Sigmoid colon (tissue), 7 donors: Measurements from ENCODE around the gene IL32. TPM values are rescaled to one million over a fixed set of nuclear protein-coding genes. Genes with fewer than 3 reads are reported as not detected.

Source experiments
- DNase-seq: peaks from one replicate; pipeline ENCODE4 v3.0.0-alpha.2; 2019
- H3K27ac ChIP-seq, 4 donors: fragments of 200-600 bp; sonication (generic); one replicate each; pipeline ENCODE4 v1.5.1; 2016 to 2019; ENCODE audit warnings: mild to moderate bottlenecking in 1 of 4
- H3K27me3 ChIP-seq, 3 donors: fragments of 200-600 bp; sonication (generic); one replicate each; pipeline ENCODE4 v1.5.1; 2019; ENCODE audit warnings: mild to moderate bottlenecking in 1 of 3
- H3K36me3 ChIP-seq, 4 donors: fragments of 200-600 bp; sonication (generic); one replicate each; pipeline ENCODE4 v1.5.1; 2016 to 2019
- H3K4me1 ChIP-seq, 4 donors: fragments of 200-600 bp; sonication (generic); one replicate each; pipeline ENCODE4 v1.5.1; 2017 to 2019
- H3K4me3 ChIP-seq, 4 donors: fragments of 200-600 bp; sonication (generic); one replicate each; pipeline ENCODE4 v1.5.1; 2017 to 2019; ENCODE audit warnings: mild to moderate bottlenecking in 2 of 4, moderate library complexity in 1 of 4
- H3K9me3 ChIP-seq, 4 donors: fragments of 200-600 bp in 3 of 4; sonication (generic) in 3 of 4; one replicate each; pipeline versions ENCODE4 v1.5.1 to v1.6.1; 2013 to 2019
- CTCF ChIP-seq, 4 experiments: fragments of 450-650 bp in 3 of 4; fragments of 200-600 bp in 1 of 4; IDR thresholded peaks; one replicate each; pipeline ENCODE4 v1.5.1; 2016 to 2019; ENCODE audit warnings: antibody characterized with exemption in 4 of 4, mild to moderate bottlenecking in 3 of 4, moderate library complexity in 2 of 4
- EP300 ChIP-seq, 4 donors: sonication (generic); formaldehyde crosslinking; IDR thresholded peaks; one replicate each; pipeline ENCODE4 v1.6.1; 2017; ENCODE audit warnings: antibody characterized with exemption in 4 of 4
- POLR2A ChIP-seq, 2 donors: fragments of 450-650 bp; IDR thresholded peaks; one replicate each; pipeline ENCODE4 v1.6.1; 2016; ENCODE audit warnings: antibody characterized with exemption in 2 of 2, mild to moderate bottlenecking in 2 of 2, moderate library complexity in 2 of 2
- POLR2AphosphoS5 ChIP-seq, 4 donors: sonication (generic); formaldehyde crosslinking; IDR thresholded peaks; one replicate each; pipeline ENCODE4 v1.6.1; 2017; ENCODE audit warnings: antibody characterized with exemption in 4 of 4
- WGBS, 2 donors: extraction: QIAGEN DNeasy Blood & Tissue Kit; methylation state at CpG; one replicate each; pipeline ENCODE4 v1.1.7; 2013; 5-methylcytosine and 5-hydroxymethylcytosine counted together
- intact Hi-C: fragments of 100-400 bp; cut with DNase I; formaldehyde crosslinking; loops from one replicate; pipeline ENCODE4 v1.15.1; 2023
- polyA plus RNA-seq, 3 donors: library from polyadenylated mRNA; stranded (reverse); fragments of 200-250 nt; gene quantifications; one replicate each; pipeline ENCODE4 v1.2.3, GENCODE V29; 2013
- total RNA-seq, 4 donors: library from RNA; depleted of rRNA; stranded (reverse); fragments of >200 nt; gene quantifications; one replicate each; pipeline ENCODE4 v1.1.0, GENCODE V29; 2016
- donor health status: healthy with polysubstance abuse.
- donor health status: Bipolar disorder and iron deficiency.
- donor health status: healthy.

The IL32 gene
- total and polyA plus RNA-seq, 7 donors = 8.6 to 2,189 (median 27.1) TPM

- peaks cover 17 to 28% (median 24%) of the 10 kb centered on the region in 3 donors for H3K27me3 ChIP-seq
- no peak for TF ChIP-seq EP300 (IDR thresholded peaks at IDR 0.05)
- TF ChIP-seq CTCF (IDR thresholded peaks at IDR 0.05) = no peak
- TF ChIP-seq POLR2AphosphoS5 (IDR thresholded peaks at IDR 0.05) = no peak
- no peak for TF ChIP-seq POLR2A (IDR thresholded peaks at IDR 0.05)
- no peaks in the 10 kb centered on the region for H3K9me3 ChIP-seq
- DNase-seq = no peak
- H3K36me3 ChIP-seq = no peaks in the 10 kb centered on the region
- peak overlapping the region in 3 of 4 donors; percentile 57 to 74 (median 65) for H3K4me3 ChIP-seq
- WGBS, 2 donors = 19 to 30% methylated on average over 40 of the region's 40 CpGs
- peaks cover 0 to 54% (median 49%) of the 10 kb centered on the region in 4 donors for H3K4me1 ChIP-seq
- peak overlapping the region; percentile 98 to 99 (median 98) for H3K27ac ChIP-seq
- intact Hi-C loops = loop anchor here (2.0 kb wide), 1 partner anchor 263 kb away; the partner anchor contains the start of gene ZNF263
These were observed 45.7 kb upstream of the IL32 start for GRCh38 chr16:3019594-3020246.

GRCh38 chr16:3020247-3020603 lies 45.2 kb upstream of the IL32 start, which contains the start of gene TNFRSF12A:
Gene TNFRSF12A, plus strand, starts transcription at chr16:3020368. Its CDS starts 30 bp downstream, at chr16:3020398.
- H3K4me1 ChIP-seq = peaks cover 0 to 59% (median 53%) of the 10 kb centered on the region in 4 donors
- TF ChIP-seq POLR2AphosphoS5 (IDR thresholded peaks at IDR 0.05) = peak; percentile 56 to 90 (median 88)
- TF ChIP-seq POLR2A (IDR thresholded peaks at IDR 0.05) = peak in 1 of 2 donors; percentile 51
- TF ChIP-seq CTCF (IDR thresholded peaks at IDR 0.05) = no peak
- TF ChIP-seq EP300 (IDR thresholded peaks at IDR 0.05) = no peak
- peak; percentile 83 for DNase-seq
- no peaks in the 10 kb centered on the region for H3K9me3 ChIP-seq
- H3K27ac ChIP-seq = peak within 1 kb of the TSS; percentile 98 to 99 (median 98)
- peak within 1 kb of the TSS; percentile 46 to 74 (median 61) for H3K4me3 ChIP-seq
- WGBS, 2 donors = 1% methylated on average over 49 of the region's 49 CpGs
- H3K36me3 ChIP-seq = no peaks in the 10 kb centered on the region
- intact Hi-C loops = loop anchor here (2.0 kb wide), 1 partner anchor 263 kb away; the partner anchor contains the start of gene ZNF263
- peaks cover 17 to 28% (median 24%) of the 10 kb centered on the region in 3 donors for H3K27me3 ChIP-seq

GRCh38 chr16:3020604-3021448 lies 44.6 kb upstream of the IL32 start:
- Histone ChIP-seq H3K9me3 (no peaks in the 10 kb centered on the region), H3K4me3 (peak overlapping the region; percentile 46 to 74 (median 61)), H3K36me3 (peaks cover 0 to 3% (median 1%) of the 10 kb centered on the region in 4 donors), H3K4me1 (peaks cover 0 to 62% (median 54%) of the 10 kb centered on the region in 4 donors), H3K27ac (peak overlapping the region; percentile 98 to 99 (median 98)), H3K27me3 (peaks cover 17 to 28% (median 24%) of the 10 kb centered on the region in 3 donors)
- DNase-seq = peak; percentile 94
- whole genome bisulfite sequencing, 2 donors = 0 to 1% methylated on average over 57 of the region's 57 CpGs
- TF ChIP-seq EP300 (IDR thresholded peaks at IDR 0.05) = peak in 2 of 4 donors; percentile 57 to 80
- no peak for TF ChIP-seq CTCF (IDR thresholded peaks at IDR 0.05)
- peak; percentile 49 to 90 (median 70) for TF ChIP-seq POLR2AphosphoS5 (IDR thresholded peaks at IDR 0.05)
- TF ChIP-seq POLR2A (IDR thresholded peaks at IDR 0.05) = no peak
- intact Hi-C loops = loop anchor here (2.0 kb wide), 1 partner anchor 262 kb away; the partner anchor contains the start of gene ZNF263

GRCh38 chr16:3021449-3022207 lies 43.8 kb upstream of the IL32 start:
- no peaks in the 10 kb centered on the region for H3K9me3 ChIP-seq
- intact Hi-C loops = loop anchor here (2.0 kb wide), 1 partner anchor 261 kb away; the partner anchor contains the start of gene ZNF263
- peaks cover 0 to 62% (median 54%) of the 10 kb centered on the region in 4 donors for H3K4me1 ChIP-seq
- H3K27me3 ChIP-seq = peaks cover 17 to 28% (median 24%) of the 10 kb centered on the region in 3 donors
- peak; percentile 90 for DNase-seq
- H3K27ac ChIP-seq = peak overlapping the region; percentile 98 to 99 (median 98)
- WGBS, 2 donors = 17 to 18% methylated on average over 25 of the region's 25 CpGs
- H3K36me3 ChIP-seq = peaks cover 0 to 11% (median 9%) of the 10 kb centered on the region in 4 donors
- TF ChIP-seq CTCF (IDR thresholded peaks at IDR 0.05) = peak in 1 of 4 experiments; percentile 27
- TF ChIP-seq POLR2A (IDR thresholded peaks at IDR 0.05) = no peak
- TF ChIP-seq EP300 (IDR thresholded peaks at IDR 0.05) = no peak
- peak in 1 of 4 donors; percentile 21 for TF ChIP-seq POLR2AphosphoS5 (IDR thresholded peaks at IDR 0.05)
- H3K4me3 ChIP-seq = peak overlapping the region; percentile 46 to 74 (median 61)
